H1 (cell line): ENCODE results near the gene REXO5. TPM values are rescaled to one million over a fixed set of nuclear protein-coding genes. Genes with fewer than 3 reads are reported as not detected.

Experiments
- CTCF ChIA-PET: fragments of 300-600 bp; sonication (Branson Sonifier 250); formaldehyde crosslinking; loops from one replicate; lab custom pipeline; 2021; ENCODE audit not compliant: partially characterized antibody; lab: Charles Lee
- POLR2A ChIA-PET: fragments of 300-600 bp; sonication (Branson Sonifier 250); formaldehyde crosslinking; loops from one replicate; lab custom pipeline; 2021; ENCODE audit warnings: inconsistent platforms; ENCODE audit not compliant: partially characterized antibody; lab: Charles Lee
- DNase-seq, 2 experiments: peaks; one replicate each; pipeline versions ENCODE4 v3.0.0 to v3.0.0-alpha.2; 2010 to 2022; ENCODE audit warnings: low spot score in 2 of 2, low read depth in 1 of 2, mixed read lengths in 1 of 2
- FAIRE-seq: peaks from 2 replicates; lab custom pipeline; 2011; peaks lifted over from hg19 to GRCh38; lab: Jason Lieb, UNC
- H2AFZ ChIP-seq: 2 replicates; pipeline ENCODE4 v1.8.1; 2012; ENCODE audit warnings: low read length, inconsistent platforms
- H2AK5ac ChIP-seq: 2 replicates; pipeline ENCODE4 v1.6.1; 2013; ENCODE audit warnings: low read depth, low read length
- H2BK120ac ChIP-seq: replicated peaks from 2 replicates; pipeline ENCODE3; 2013; ENCODE audit warnings: low read depth, low read length, inconsistent platforms
- H2BK12ac ChIP-seq: 2 replicates; pipeline ENCODE4 v1.6.1; 2013; ENCODE audit warnings: low read depth, low read length
- H2BK15ac ChIP-seq: 2 replicates; pipeline ENCODE4 v1.6.1; 2013; ENCODE audit warnings: low read length
- H2BK20ac ChIP-seq: 2 replicates; pipeline ENCODE4 v1.6.1; 2013; ENCODE audit warnings: low read length
- H2BK5ac ChIP-seq: 2 replicates; pipeline ENCODE4 v1.6.1; 2013; ENCODE audit warnings: low read depth, low read length
- H3K14ac ChIP-seq: 2 replicates; pipeline ENCODE4 v1.6.1; 2013; ENCODE audit warnings: inconsistent platforms; ENCODE audit not compliant: insufficient read length
- H3K18ac ChIP-seq: 2 replicates; pipeline ENCODE4 v1.6.1; 2013; ENCODE audit warnings: low read length; ENCODE audit errors: extremely low read depth
- H3K23ac ChIP-seq: 2 replicates; pipeline ENCODE4 v1.6.1; 2013; ENCODE audit warnings: inconsistent platforms; ENCODE audit not compliant: insufficient read length
- H3K23me2 ChIP-seq: 2 replicates; pipeline ENCODE4 v1.6.1; 2013; ENCODE audit warnings: low read depth, low read length
- H3K27ac ChIP-seq: 2 replicates; pipeline ENCODE4 v1.6.1; 2011; ENCODE audit warnings: low read depth, low read length, inconsistent platforms
- H3K27me3 ChIP-seq, 4 experiments: replicated peaks in 1 of 4; 1 replicate in 1 of 4; 2 replicates in 3 of 4; pipeline versions ENCODE4 v1.6.1 to v1.8.1; 2011 to 2013; ENCODE audit warnings: low read length in 3 of 4, mild to moderate bottlenecking in 3 of 4, inconsistent platforms in 2 of 4, mixed read lengths in 2 of 4, moderate library complexity in 1 of 4; ENCODE audit not compliant: control insufficient read depth in 3 of 4, insufficient read depth in 3 of 4; ENCODE audit errors: extremely low read depth in 1 of 4
- H3K36me3 ChIP-seq, 4 experiments: 2 replicates each; pipeline versions ENCODE4 v1.6.1 to v1.8.1; 2011 to 2013; ENCODE audit warnings: mild to moderate bottlenecking in 4 of 4, low read length in 3 of 4, moderate library complexity in 2 of 4, control low read depth in 1 of 4, inconsistent platforms in 1 of 4; ENCODE audit not compliant: insufficient read depth in 4 of 4, control insufficient read depth in 2 of 4
- H3K4ac ChIP-seq: replicated peaks from 2 replicates; pipeline ENCODE3; 2013; ENCODE audit warnings: low read length, low read depth, mixed read lengths, inconsistent platforms; ENCODE audit not compliant: insufficient read length
- H3K4me1 ChIP-seq, 4 experiments: replicated peaks in 1 of 4; 1 replicate in 1 of 4; 2 replicates in 3 of 4; pipeline versions ENCODE4 v1.6.1 to v1.8.1; 2011 to 2013; ENCODE audit warnings: low read length in 3 of 4, inconsistent platforms in 2 of 4, mixed read lengths in 1 of 4; ENCODE audit not compliant: insufficient read depth in 4 of 4, control insufficient read depth in 3 of 4
- H3K4me2 ChIP-seq, 2 experiments: 2 replicates each; pipeline versions ENCODE4 v1.6.1 to v1.8.1; 2011 to 2013; ENCODE audit warnings: low read depth in 2 of 2, low read length in 2 of 2, control low read depth in 1 of 2, inconsistent platforms in 1 of 2, mild to moderate bottlenecking in 1 of 2; ENCODE audit not compliant: insufficient read depth in 1 of 2
- H3K4me3 ChIP-seq, 4 experiments: fragments of 200-600, 300-600 bp in 1 of 4; sonication (generic), shearing (Covaris generic), sonication (Bioruptor Twin) in 1 of 4; 2 replicates each; pipeline versions ENCODE4 v1.5.1 to v1.8.1; 2011 to 2016; ENCODE audit warnings: low read length in 4 of 4, low read depth in 3 of 4, control low read depth in 2 of 4, inconsistent platforms in 2 of 4, mild to moderate bottlenecking in 2 of 4, mixed read lengths in 1 of 4, moderate library complexity in 1 of 4; ENCODE audit not compliant: insufficient read depth in 2 of 4; ENCODE audit errors: extremely low read depth in 1 of 4
- H3K56ac ChIP-seq: replicated peaks from 2 replicates; pipeline ENCODE3; 2013; ENCODE audit warnings: low read depth, mild to moderate bottlenecking, mixed read lengths, low read length, inconsistent platforms; ENCODE audit not compliant: insufficient read length
- H3K79me1 ChIP-seq: 2 replicates; pipeline ENCODE4 v1.6.1; 2013; ENCODE audit warnings: low read depth, low read length, control low read depth
- H3K79me2 ChIP-seq, 2 experiments: 2 replicates each; pipeline versions ENCODE4 v1.6.1 to v1.8.1; 2012 to 2013; ENCODE audit warnings: low read length in 2 of 2, mild to moderate bottlenecking in 2 of 2, inconsistent platforms in 1 of 2; ENCODE audit not compliant: insufficient read depth in 2 of 2, control insufficient read depth in 1 of 2
- H3K9ac ChIP-seq, 4 experiments: replicated peaks in 1 of 4; 1 replicate in 1 of 4; 2 replicates in 3 of 4; pipeline versions ENCODE4 v1.6.1 to v1.8.1; 2011 to 2013; ENCODE audit warnings: low read depth in 3 of 4, low read length in 3 of 4, control low read depth in 2 of 4, mild to moderate bottlenecking in 2 of 4, moderate library complexity in 2 of 4, inconsistent platforms in 1 of 4; ENCODE audit errors: extremely low read depth in 1 of 4
- H3K9me3 ChIP-seq, 2 experiments: 2 replicates each; pipeline versions ENCODE4 v1.6.1 to v1.8.1; 2012 to 2013; ENCODE audit warnings: mild to moderate bottlenecking in 2 of 2, moderate library complexity in 2 of 2, control low read depth in 1 of 2, inconsistent platforms in 1 of 2, low read depth in 1 of 2, low read length in 1 of 2, mixed read lengths in 1 of 2; ENCODE audit not compliant: insufficient read depth in 2 of 2
- H4K20me1 ChIP-seq, 2 experiments: replicated peaks in 1 of 2; 2 replicates each; pipeline versions ENCODE3 to v1.8.1; 2011 to 2013; ENCODE audit warnings: inconsistent platforms in 2 of 2, low read length in 2 of 2, mild to moderate bottlenecking in 1 of 2; ENCODE audit not compliant: insufficient read depth in 2 of 2, control insufficient read depth in 1 of 2
- H4K5ac ChIP-seq: 2 replicates; pipeline ENCODE4 v1.6.1; 2013; ENCODE audit warnings: low read length, low read depth, mixed read lengths, inconsistent platforms; ENCODE audit not compliant: insufficient read length
- H4K8ac ChIP-seq: 2 replicates; pipeline ENCODE4 v1.8.0; 2013; ENCODE audit warnings: mild to moderate bottlenecking, moderate library complexity, low read length, inconsistent platforms; ENCODE audit not compliant: insufficient read depth; ENCODE audit errors: extremely low read depth
- H4K91ac ChIP-seq: replicated peaks from 2 replicates; pipeline ENCODE3; 2013; ENCODE audit warnings: low read length, mixed read lengths, inconsistent platforms; ENCODE audit not compliant: insufficient read length
- CBX5 ChIP-seq: fragments of 300-800, 300-1000 bp; sonication (generic); IDR thresholded peaks from 2 replicates; pipeline ENCODE4 v1.7.1; 2016; ENCODE audit warnings: antibody characterized with exemption, low read length, low read depth
- CHD1 ChIP-seq: IDR thresholded peaks from 2 replicates; pipeline ENCODE4 v1.6.1; 2012; ENCODE audit warnings: low read depth, low read length, improper control_type of control experiment
- CHD2 ChIP-seq: IDR thresholded peaks from 2 replicates; pipeline ENCODE4 v1.6.1; 2012; ENCODE audit warnings: low read length, improper control_type of control experiment
- RFX5 ChIP-seq: IDR thresholded peaks from 2 replicates; pipeline ENCODE4 v1.6.1; 2011; ENCODE audit warnings: low read depth, low read length, improper control_type of control experiment, borderline replicate concordance
- TAF7 ChIP-seq: optimal IDR thresholded peaks from 2 replicates; pipeline ENCODE3; 2011; ENCODE audit warnings: low read depth, mild to moderate bottlenecking, inconsistent platforms, low read length, moderate library complexity, borderline replicate concordance
- TCF12 ChIP-seq: IDR thresholded peaks from 2 replicates; pipeline ENCODE4 v1.6.1; 2011; ENCODE audit warnings: low read depth, mild to moderate bottlenecking, low read length
- TEAD4 ChIP-seq: IDR thresholded peaks from 2 replicates; pipeline ENCODE4 v1.6.1; 2012; ENCODE audit warnings: low read depth, low read length, inconsistent platforms, mixed read lengths
- YY1 ChIP-seq: IDR thresholded peaks from 2 replicates; pipeline ENCODE4 v1.6.1; 2011; ENCODE audit warnings: low read depth, mild to moderate bottlenecking, low read length
- WGBS, 2 experiments: shearing (Covaris generic) in 1 of 2; methylation state at CpG; one replicate each; pipeline versions ENCODE4 v1.1.6 to v1.1.7; 2013 to 2015; ENCODE audit warnings: low lambda C conversion rate in 2 of 2, mixed read lengths in 2 of 2, inconsistent platforms in 1 of 2, low coverage in 1 of 2, missing lambda C conversion rate in 1 of 2; ENCODE audit not compliant: insufficient replicate concordance in 2 of 2, insufficient coverage in 1 of 2, insufficient read length in 1 of 2; ENCODE audit errors: extremely low coverage in 1 of 2, missing lambda C conversion rate in 1 of 2; 5-methylcytosine and 5-hydroxymethylcytosine counted together
- polyA plus RNA-seq, 7 experiments: library from polyadenylated mRNA; depleted of rRNA in 3 of 7; stranded (reverse) in 5 of 7; unstranded in 2 of 7; fragments of >200 nt in 5 of 7; fragments of 200-250 nt in 2 of 7; gene quantifications; 1 replicate in 5 of 7; 2 replicates in 1 of 7; 4 replicates in 1 of 7; pipeline versions ENCODE4 v1.2.1 to v1.2.3, GENCODE V29; 2011 to 2013; ENCODE audit warnings: missing spikeins in 2 of 7, mixed read lengths in 2 of 7
- total RNA-seq: library from RNA; stranded (reverse); fragmentation: NEBNext Ultra II Directional; extraction: Animal tissue kit (Norgen Biotek cat#: 25700); gene quantifications from 2 replicates; pipeline ENCODE4 v1.2.1, GENCODE V29; 2021

Gene REXO5
- total and polyA plus RNA-seq, 2 of the 8 experiments (the other 6 are each of a cell fraction or from before 2014, with no cell fraction given): 2.4 to 8.9 TPM

GRCh38 chr16:20818929-20819585 is 12.7 kb downstream of the REXO5 start:
- no peaks in the 10 kb centered on the region for H4K20me1 ChIP-seq
- no peaks in the 10 kb centered on the region for H3K9me3 ChIP-seq

More at GRCh38 chr16:20818929-20819585, 12.7 kb downstream of the REXO5 start:
- TF ChIP-seq YY1 (no peak), CBX5 (no peak), TAF7 (no peak), TEAD4 (no peak), CHD2 (no peak), CHD1 (no peak), RFX5 (no peak), TCF12 (no peak)
- no peak for FAIRE-seq
- no peak overlapping the region for H4K8ac ChIP-seq
- no peak overlapping the region for H2BK120ac ChIP-seq
- H4K91ac ChIP-seq: no peak overlapping the region
- H3K9ac ChIP-seq: no peak overlapping the region
- H2AFZ ChIP-seq: no peak overlapping the region
- no peaks in the 10 kb centered on the region for H3K23me2 ChIP-seq
- no peak overlapping the region for H3K56ac ChIP-seq
- ChIA-PET POLR2A (no interaction called here), CTCF (no interaction called here)
- no peak overlapping the region for H3K18ac ChIP-seq
- H3K4me2 ChIP-seq: no peak overlapping the region
- H3K79me2 ChIP-seq: no peaks in the 10 kb centered on the region
- H3K4me1 ChIP-seq: no peaks in the 10 kb centered on the region
- no peak overlapping the region for H2BK5ac ChIP-seq
- H3K4me3 ChIP-seq: no peak overlapping the region
- H2BK15ac ChIP-seq: no peak overlapping the region
- H4K5ac ChIP-seq: no peak overlapping the region
- no peak overlapping the region for H3K14ac ChIP-seq
- no peak overlapping the region for H3K4ac ChIP-seq
- H3K27ac ChIP-seq: no peak overlapping the region
- no peak overlapping the region for H3K23ac ChIP-seq
- H3K36me3 ChIP-seq: peaks cover 0 to 10% (median 5%) of the 10 kb centered on the region in 4 experiments; a peak in 7 of 8 replicates
- H2AK5ac ChIP-seq: no peak overlapping the region
- H2BK20ac ChIP-seq: no peak overlapping the region
- no peaks in the 10 kb centered on the region; the same call in 1 of the 2 replicates for H3K79me1 ChIP-seq
- H2BK12ac ChIP-seq: no peak overlapping the region
- no peaks in the 10 kb centered on the region for H3K27me3 ChIP-seq
- 91% methylated on average over 2 of the region's 4 CpGs; no CpG with 5 or more reads in 1 of the 2 experiments for WGBS, 2 experiments
- no peak for DNase-seq
